Fibroblast of lung (primary cell): ENCODE results near the gene SLC34A1. TPM values are rescaled to one million over a fixed set of nuclear protein-coding genes. Genes with fewer than 3 reads are reported as not detected.

Experiments used
- DNase-seq, 2 donors: peaks; one replicate each; pipeline versions ENCODE4 v3.0.0 to v3.0.0-alpha.2; 2010; ENCODE audit warnings: low read depth in 2 of 2
- H2AFZ ChIP-seq: 2 replicates; pipeline ENCODE4 v1.5.1; 2012; ENCODE audit warnings: low read length, control low read depth, inconsistent platforms
- H3K27ac ChIP-seq: 2 replicates; pipeline ENCODE4 v1.5.1; 2011; ENCODE audit warnings: low read length, control low read depth; ENCODE audit not compliant: insufficient read depth
- H3K27me3 ChIP-seq: 2 replicates; pipeline ENCODE4 v1.5.1; 2011; ENCODE audit warnings: mild to moderate bottlenecking, low read length; ENCODE audit not compliant: control insufficient read depth, insufficient read depth
- H3K36me3 ChIP-seq: 2 replicates; pipeline ENCODE4 v1.5.1; 2011; ENCODE audit warnings: low read length; ENCODE audit not compliant: control insufficient read depth, insufficient read depth
- H3K4me1 ChIP-seq: 2 replicates; pipeline ENCODE4 v1.5.1; 2011; ENCODE audit warnings: low read length; ENCODE audit not compliant: control insufficient read depth, insufficient read depth; ENCODE audit errors: extremely low read depth
- H3K4me2 ChIP-seq: 2 replicates; pipeline ENCODE4 v1.5.1; 2011; ENCODE audit warnings: low read length, control low read depth; ENCODE audit not compliant: insufficient read depth; ENCODE audit errors: extremely low read depth
- H3K4me3 ChIP-seq, 4 experiments: fragments of 200-600 bp in 1 of 4; sonication (generic) in 1 of 4; replicated peaks in 1 of 4; 2 replicates each; pipeline ENCODE4 v1.5.1; 2011 to 2016; ENCODE audit warnings: low read length in 4 of 4, low read depth in 3 of 4, mild to moderate bottlenecking in 3 of 4, control low read depth in 2 of 4, inconsistent platforms in 1 of 4, mixed read lengths in 1 of 4; ENCODE audit not compliant: insufficient read depth in 1 of 4; ENCODE audit errors: control extremely low read depth in 1 of 4
- H3K79me2 ChIP-seq: 2 replicates; pipeline ENCODE4 v1.5.1; 2012; ENCODE audit warnings: mild to moderate bottlenecking, low read length, inconsistent platforms; ENCODE audit not compliant: control insufficient read depth, insufficient read depth
- H3K9ac ChIP-seq: 2 replicates; pipeline ENCODE4 v1.5.1; 2011; ENCODE audit warnings: mild to moderate bottlenecking, low read length, control low read depth; ENCODE audit not compliant: insufficient read depth
- H3K9me3 ChIP-seq: 2 replicates; pipeline ENCODE4 v1.5.1; 2012; ENCODE audit warnings: low read depth, low read length; ENCODE audit not compliant: control insufficient read depth, insufficient read depth
- H4K20me1 ChIP-seq: 2 replicates; pipeline ENCODE4 v1.5.1; 2011; ENCODE audit warnings: low read length; ENCODE audit not compliant: control insufficient read depth, insufficient read depth; ENCODE audit errors: extremely low read depth
- EZH2 ChIP-seq: IDR thresholded peaks from 2 replicates; pipeline ENCODE4 v1.5.1; 2012; ENCODE audit warnings: low read length, control low read depth, mild to moderate bottlenecking; ENCODE audit errors: missing control alignments
- polyA plus RNA-seq, 2 donors: library from polyadenylated mRNA; depleted of rRNA in 1 of 2; stranded (reverse) in 1 of 2; unstranded in 1 of 2; fragments of >200 nt; gene quantifications; 2 replicates each; pipeline ENCODE4 v1.2.1, GENCODE V29; 2011 to 2012; ENCODE audit warnings: missing spikeins in 1 of 2
- total RNA-seq: library from RNA; depleted of rRNA; stranded (reverse); fragments of >200 nt; gene quantifications from 2 replicates; pipeline ENCODE4 v1.2.1, GENCODE V29; 2014
- TF ChIP-seq, protein P1 (sequence below), 2 donors: IDR thresholded peaks in 1 of 2; conservative IDR thresholded peaks in 1 of 2; 1 replicate in 1 of 2; 2 replicates in 1 of 2; pipeline ENCODE4 v1.5.1; 2011 to 2012; ENCODE audit warnings: low read length in 2 of 2, control low read depth in 1 of 2, inconsistent platforms in 1 of 2, low read depth in 1 of 2, mild to moderate bottlenecking in 1 of 2

The SLC34A1 gene
- total and polyA plus RNA-seq, 2 donors (not counting 1 experiment from before 2014, with no cell fraction given) = not detected

DNA sequence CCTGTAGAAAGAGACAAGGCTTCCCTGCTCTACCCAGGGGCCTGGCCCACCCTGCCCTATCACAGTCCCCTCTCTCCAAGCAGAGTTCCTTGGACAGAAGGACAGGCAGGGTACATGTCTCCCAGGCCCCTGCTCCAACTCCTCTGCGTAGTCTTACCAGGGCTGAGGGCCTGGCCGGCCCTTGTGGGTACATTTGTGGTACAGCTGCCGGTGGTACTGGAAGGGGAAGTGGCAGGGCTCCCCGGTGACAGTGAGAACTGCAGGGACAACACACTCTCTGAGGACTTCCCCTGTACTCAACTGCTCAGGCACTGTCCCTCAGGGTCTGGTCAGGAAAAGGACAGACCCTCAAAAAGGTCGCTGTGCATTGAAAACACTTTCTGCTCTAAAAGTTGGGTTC lies 21.6 kb downstream of the SLC34A1 start:
- Histone ChIP-seq H3K79me2 (no peaks in the 10 kb centered on the region), H3K4me1 (peaks cover 3% of the 10 kb centered on the region), H3K27ac (no peak overlapping the region), H3K4me3 (no peak overlapping the region), H3K36me3 (no peaks in the 10 kb centered on the region), H4K20me1 (no peaks in the 10 kb centered on the region), H3K9ac (no peak overlapping the region), H3K9me3 (no peaks in the 10 kb centered on the region), H3K27me3 (peaks cover 34% of the 10 kb centered on the region), H2AFZ (no peak overlapping the region), H3K4me2 (no peak overlapping the region)
- TF ChIP-seq EZH2 = no peak
- TF ChIP-seq, protein P1, sequence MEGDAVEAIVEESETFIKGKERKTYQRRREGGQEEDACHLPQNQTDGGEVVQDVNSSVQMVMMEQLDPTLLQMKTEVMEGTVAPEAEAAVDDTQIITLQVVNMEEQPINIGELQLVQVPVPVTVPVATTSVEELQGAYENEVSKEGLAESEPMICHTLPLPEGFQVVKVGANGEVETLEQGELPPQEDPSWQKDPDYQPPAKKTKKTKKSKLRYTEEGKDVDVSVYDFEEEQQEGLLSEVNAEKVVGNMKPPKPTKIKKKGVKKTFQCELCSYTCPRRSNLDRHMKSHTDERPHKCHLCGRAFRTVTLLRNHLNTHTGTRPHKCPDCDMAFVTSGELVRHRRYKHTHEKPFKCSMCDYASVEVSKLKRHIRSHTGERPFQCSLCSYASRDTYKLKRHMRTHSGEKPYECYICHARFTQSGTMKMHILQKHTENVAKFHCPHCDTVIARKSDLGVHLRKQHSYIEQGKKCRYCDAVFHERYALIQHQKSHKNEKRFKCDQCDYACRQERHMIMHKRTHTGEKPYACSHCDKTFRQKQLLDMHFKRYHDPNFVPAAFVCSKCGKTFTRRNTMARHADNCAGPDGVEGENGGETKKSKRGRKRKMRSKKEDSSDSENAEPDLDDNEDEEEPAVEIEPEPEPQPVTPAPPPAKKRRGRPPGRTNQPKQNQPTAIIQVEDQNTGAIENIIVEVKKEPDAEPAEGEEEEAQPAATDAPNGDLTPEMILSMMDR (conservative IDR thresholded peaks at IDR 0.05 in 1 of 2, IDR thresholded peaks at IDR 0.05 in 1 of 2; ENCODE audit: low read depth in 1 of 2, low read length in 2 of 2) = no peak
- DNase-seq = no peak

DNA sequence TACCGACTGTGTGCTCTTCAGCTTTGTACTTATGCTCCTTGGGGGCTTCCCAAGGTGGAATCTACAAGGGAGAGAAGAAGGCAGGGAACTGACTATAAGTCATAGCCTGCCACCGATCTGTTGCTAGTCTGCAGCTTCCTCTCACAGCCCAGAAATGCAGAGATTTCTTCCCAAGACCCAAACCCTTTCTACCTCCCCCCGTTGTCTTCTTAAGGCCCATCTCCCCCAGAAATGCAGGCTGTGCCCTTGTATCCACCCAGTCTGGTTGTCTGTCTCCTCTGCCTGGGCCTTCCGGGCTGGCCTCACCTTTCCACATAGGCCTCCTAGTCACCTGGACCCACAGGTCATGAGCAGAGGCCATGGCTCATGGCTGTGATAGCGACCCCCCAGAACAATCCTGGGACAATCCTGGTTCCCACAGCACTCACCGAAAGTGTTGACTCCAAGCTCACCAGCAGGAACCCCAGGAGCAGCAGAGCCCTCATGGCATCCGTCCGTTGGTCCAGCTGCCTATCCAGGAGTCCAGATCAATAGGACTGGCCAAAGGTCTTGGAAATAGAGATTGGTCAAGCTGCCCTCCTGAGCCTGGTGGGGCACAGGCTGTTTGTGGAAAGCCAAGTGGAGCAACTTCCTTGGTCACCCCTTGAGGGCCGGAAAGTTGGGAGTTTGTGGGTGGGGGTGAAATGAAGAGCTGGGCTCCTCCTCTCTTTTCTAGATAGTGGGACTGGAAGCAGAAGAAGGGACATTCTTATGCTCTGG lies 25.0 kb downstream of the SLC34A1 start, which contains the start of gene F12:
TSS of gene F12 (minus strand) at position 522 of the 759 bp plus-strand sequence. CDS start at position 485, 37 bp downstream.
- Histone ChIP-seq H3K27me3 (peaks cover 12% of the 10 kb centered on the region), H3K79me2 (no peaks in the 10 kb centered on the region), H3K36me3 (no peaks in the 10 kb centered on the region), H3K9me3 (no peaks in the 10 kb centered on the region), H2AFZ (no peak within 1 kb of the TSS), H3K4me2 (no peak within 1 kb of the TSS), H3K4me3 (no peak within 1 kb of the TSS), H3K27ac (no peak within 1 kb of the TSS), H3K4me1 (no peaks in the 10 kb centered on the region), H3K9ac (no peak within 1 kb of the TSS), H4K20me1 (no peaks in the 10 kb centered on the region)
- no peak for DNase-seq
- TF ChIP-seq EZH2 = no peak
- TF ChIP-seq, protein P1 (conservative IDR thresholded peaks at IDR 0.05 in 1 of 2, IDR thresholded peaks at IDR 0.05 in 1 of 2; ENCODE audit: low read depth in 1 of 2, low read length in 2 of 2) = no peak

DNA sequence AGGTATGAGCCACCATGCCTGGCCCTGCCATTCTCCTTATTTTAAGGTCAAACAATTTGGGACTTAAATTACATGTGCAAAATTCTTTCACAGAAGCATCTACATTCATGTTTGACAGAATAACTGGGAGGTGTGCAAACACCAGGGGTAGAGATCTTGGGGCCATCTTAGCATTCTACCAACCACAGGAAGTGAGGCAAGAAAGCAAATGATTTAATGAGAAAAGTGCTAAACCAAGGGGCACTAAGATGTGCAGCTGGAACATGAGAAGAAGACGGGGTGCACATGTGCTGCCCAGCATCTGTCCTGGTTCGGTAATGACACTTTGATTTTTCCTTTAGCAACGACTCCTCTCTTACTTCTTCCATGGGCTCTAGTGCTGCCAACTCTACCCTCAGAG lies 26.3 kb downstream of the SLC34A1 start:
- H3K79me2 ChIP-seq = no peaks in the 10 kb centered on the region
- H2AFZ ChIP-seq = no peak overlapping the region
- no peaks in the 10 kb centered on the region for H4K20me1 ChIP-seq
- no peak overlapping the region for H3K4me3 ChIP-seq
- TF ChIP-seq, protein P1 (conservative IDR thresholded peaks at IDR 0.05 in 1 of 2, IDR thresholded peaks at IDR 0.05 in 1 of 2; ENCODE audit: low read depth in 1 of 2, low read length in 2 of 2) = no peak
- no peak for TF ChIP-seq EZH2
- DNase-seq = no peak
- H3K4me2 ChIP-seq = no peak overlapping the region
- H3K4me1 ChIP-seq = no peaks in the 10 kb centered on the region
- H3K27me3 ChIP-seq = peaks cover 13% of the 10 kb centered on the region
- no peak overlapping the region for H3K27ac ChIP-seq
- no peaks in the 10 kb centered on the region for H3K9me3 ChIP-seq
- no peak overlapping the region for H3K9ac ChIP-seq
- no peaks in the 10 kb centered on the region for H3K36me3 ChIP-seq
